Testis (tissue), 3 donors: Measurements from ENCODE around the gene SYNGR2. TPM values are rescaled to one million over a fixed set of nuclear protein-coding genes. Genes with fewer than 3 reads are reported as not detected.

Experiments
- DNase-seq: peaks from one replicate; pipeline ENCODE4 v3.0.0-alpha.2; 2019
- H3K27ac ChIP-seq, 2 donors: fragments of 200-600 bp; sonication (generic); one replicate each; pipeline ENCODE4 v1.5.1; 2019
- H3K27me3 ChIP-seq: fragments of 200-600 bp; sonication (generic); one replicate; pipeline ENCODE4 v1.5.1; 2019
- H3K36me3 ChIP-seq: fragments of 200-600 bp; sonication (generic); one replicate; pipeline ENCODE4 v1.5.1; 2017; ENCODE audit warnings: low read depth; ENCODE audit errors: missing control alignments
- H3K4me1 ChIP-seq: fragments of 200-600 bp; sonication (generic); one replicate; pipeline ENCODE4 v1.5.1; 2019
- H3K4me3 ChIP-seq, 2 donors: fragments of 200-600 bp; sonication (generic); one replicate each; pipeline ENCODE4 v1.5.1; 2017 to 2019
- H3K9me3 ChIP-seq: fragments of 200-600 bp; sonication (generic); one replicate; pipeline ENCODE4 v1.5.1; 2017
- POLR2A ChIP-seq: fragments of 450-650 bp; IDR thresholded peaks from one replicate; pipeline ENCODE4 v1.6.1; 2017; ENCODE audit warnings: antibody characterized with exemption, mild to moderate bottlenecking, moderate library complexity
- WGBS, 2 donors: methylation state at CpG; one replicate each; pipeline ENCODE4 v1.1.5; 2018; 5-methylcytosine and 5-hydroxymethylcytosine counted together
- intact Hi-C: fragments of 100-400 bp; cut with DNase I; formaldehyde crosslinking; loops from one replicate; pipeline ENCODE4 v1.15.1; 2023; ENCODE audit warnings: low total_unique reads
- polyA plus RNA-seq: library from polyadenylated mRNA; stranded (reverse); fragments of 350-450 nt; fragmentation: Illumina TruSeq; extraction: RNeasy Lipid Tissue Mini Kit (QIAGEN cat#74804); gene quantifications from one replicate; pipeline ENCODE4 v1.2.3, GENCODE V29; 2014; ENCODE audit warnings: low read depth, low replicate concordance; ENCODE audit not compliant: insufficient read depth
- total RNA-seq, 2 donors: library from RNA; depleted of rRNA; stranded (reverse); fragments of >200 nt; gene quantifications; one replicate each; pipeline ENCODE4 v1.2.3, GENCODE V29; 2016
- TF ChIP-seq, protein P1 (sequence below), 3 experiments: fragments of 450-650 bp in 2 of 3; fragments of 200-600 bp in 1 of 3; sonication (generic) in 1 of 3; IDR thresholded peaks; one replicate each; pipeline ENCODE4 v1.5.1; 2016 to 2019; ENCODE audit warnings: antibody characterized with exemption in 3 of 3, mild to moderate bottlenecking in 2 of 3, moderate library complexity in 1 of 3

SYNGR2 gene
- total and polyA plus RNA-seq, 3 donors from 2014 or later, result 63.7 to 70.6 (median 68.7) TPM

DNA sequence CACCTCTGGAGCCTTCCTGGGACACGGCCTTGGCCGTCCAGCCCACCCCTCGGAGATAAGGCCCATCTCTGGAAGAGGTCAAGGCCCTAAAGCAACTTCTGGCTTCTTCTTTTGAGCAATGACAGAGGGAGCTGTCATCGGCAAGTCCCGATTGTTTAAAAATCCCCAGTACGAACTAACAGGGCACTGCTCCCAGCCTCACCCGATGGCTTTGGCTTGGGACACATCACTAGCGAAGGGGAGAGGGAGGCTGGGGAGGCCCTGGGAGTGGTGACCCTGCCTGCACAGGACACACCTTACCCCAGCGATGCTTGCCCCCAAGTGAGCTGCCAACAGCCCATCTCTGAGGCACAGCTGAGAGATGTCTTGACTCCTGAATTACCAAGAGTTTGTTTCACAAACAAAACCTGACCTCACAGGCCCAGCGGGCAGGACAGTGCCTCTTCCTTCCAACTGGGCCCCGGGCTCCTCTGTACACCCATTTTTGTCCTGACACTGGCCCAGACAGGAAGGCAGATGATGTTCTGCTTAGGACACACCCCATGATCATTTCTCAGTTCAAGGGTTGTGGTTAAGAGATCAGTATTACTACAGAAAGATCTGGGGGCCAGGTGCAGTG is 4.8 kb downstream of the SYNGR2 start:
- Histone ChIP-seq H3K4me3 (no peak overlapping the region), H3K9me3 (no peaks in the 10 kb centered on the region), H3K36me3 (no peaks in the 10 kb centered on the region), H3K4me1 (peaks cover 55% of the 10 kb centered on the region), H3K27me3 (no peaks in the 10 kb centered on the region), H3K27ac (peak overlapping the region; percentile 69 to 80)
- no peak for DNase-seq
- no peak for TF ChIP-seq POLR2A
- TF ChIP-seq, protein P1, sequence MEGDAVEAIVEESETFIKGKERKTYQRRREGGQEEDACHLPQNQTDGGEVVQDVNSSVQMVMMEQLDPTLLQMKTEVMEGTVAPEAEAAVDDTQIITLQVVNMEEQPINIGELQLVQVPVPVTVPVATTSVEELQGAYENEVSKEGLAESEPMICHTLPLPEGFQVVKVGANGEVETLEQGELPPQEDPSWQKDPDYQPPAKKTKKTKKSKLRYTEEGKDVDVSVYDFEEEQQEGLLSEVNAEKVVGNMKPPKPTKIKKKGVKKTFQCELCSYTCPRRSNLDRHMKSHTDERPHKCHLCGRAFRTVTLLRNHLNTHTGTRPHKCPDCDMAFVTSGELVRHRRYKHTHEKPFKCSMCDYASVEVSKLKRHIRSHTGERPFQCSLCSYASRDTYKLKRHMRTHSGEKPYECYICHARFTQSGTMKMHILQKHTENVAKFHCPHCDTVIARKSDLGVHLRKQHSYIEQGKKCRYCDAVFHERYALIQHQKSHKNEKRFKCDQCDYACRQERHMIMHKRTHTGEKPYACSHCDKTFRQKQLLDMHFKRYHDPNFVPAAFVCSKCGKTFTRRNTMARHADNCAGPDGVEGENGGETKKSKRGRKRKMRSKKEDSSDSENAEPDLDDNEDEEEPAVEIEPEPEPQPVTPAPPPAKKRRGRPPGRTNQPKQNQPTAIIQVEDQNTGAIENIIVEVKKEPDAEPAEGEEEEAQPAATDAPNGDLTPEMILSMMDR (IDR thresholded peaks at IDR 0.05), result no peak
- intact Hi-C loops, result no loop called here
- WGBS, 2 donors, result 52 to 58% methylated on average over 8 to 11 of the region's 11 CpGs

- WGBS, 2 donors, result 39 to 69% methylated on average over 6 to 15 of the region's 15 CpGs
- no peaks in the 10 kb centered on the region for H3K36me3 ChIP-seq
- peaks cover 50% of the 10 kb centered on the region for H3K4me1 ChIP-seq
- DNase-seq, result peak; percentile 65
- H3K4me3 ChIP-seq, result no peak overlapping the region
- no peaks in the 10 kb centered on the region for H3K9me3 ChIP-seq
- H3K27ac ChIP-seq, result peak overlapping the region; percentile 45 to 80
- TF ChIP-seq, protein P1 (IDR thresholded peaks at IDR 0.05), result peak in 1 of 3 experiments; percentile 28
- TF ChIP-seq POLR2A, result no peak
- no peaks in the 10 kb centered on the region for H3K27me3 ChIP-seq
- intact Hi-C loops, result no loop called here
These were observed 6.0 kb downstream of the SYNGR2 start for GRCh38 chr17:78174346-78174869.

DNA sequence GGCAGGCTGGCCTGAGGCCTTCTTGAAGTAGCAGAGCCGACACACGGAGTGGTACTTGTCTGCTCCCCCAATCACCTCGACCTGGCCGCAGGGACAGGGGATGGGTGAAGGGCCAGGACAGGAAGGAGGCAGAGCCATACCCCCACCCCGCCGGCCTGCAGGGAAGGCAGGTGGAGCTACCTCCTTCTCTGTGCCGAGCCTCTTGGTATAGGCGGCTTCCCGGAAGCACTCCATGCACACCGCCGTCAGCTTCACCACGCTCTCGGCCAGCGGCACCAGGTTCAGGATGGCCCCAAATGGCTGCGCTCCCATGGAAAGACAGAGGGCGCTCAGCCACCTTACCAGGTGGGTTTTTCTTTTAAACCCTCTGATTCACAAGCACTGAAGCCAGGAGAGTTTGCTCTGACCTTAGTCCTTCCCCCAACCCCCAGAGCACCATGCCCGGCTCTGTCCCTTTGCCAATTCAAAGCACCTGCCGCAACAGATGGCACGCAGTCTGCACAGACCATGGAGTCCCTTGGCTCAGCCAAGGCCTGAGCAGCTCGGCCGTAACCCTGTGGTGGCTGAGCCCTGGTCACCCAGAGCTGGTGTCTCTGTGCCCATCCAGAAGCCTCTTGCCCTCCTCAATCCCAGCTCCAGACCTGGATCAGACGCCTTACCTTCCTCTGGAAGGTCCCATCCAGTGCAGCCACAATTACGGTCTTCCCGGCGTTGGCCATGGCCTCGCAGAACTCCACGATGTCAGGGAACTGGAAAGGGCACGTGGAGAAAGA is 6.7 kb downstream of the SYNGR2 start:
- WGBS, 2 donors, result 78 to 88% methylated on average over 6 to 28 of the region's 28 CpGs
- Histone ChIP-seq H3K27me3 (no peaks in the 10 kb centered on the region), H3K36me3 (no peaks in the 10 kb centered on the region), H3K27ac (peak overlapping the region; percentile 45 to 80), H3K4me1 (peaks cover 52% of the 10 kb centered on the region), H3K9me3 (no peaks in the 10 kb centered on the region), H3K4me3 (no peak overlapping the region)
- intact Hi-C loops, result no loop called here
- TF ChIP-seq POLR2A, result no peak
- TF ChIP-seq, protein P1 (IDR thresholded peaks at IDR 0.05), result no peak
- DNase-seq, result no peak

GRCh38 chr17:78175643-78175981 is 7.2 kb downstream of the SYNGR2 start:
- Histone ChIP-seq H3K27ac (no peak overlapping the region), H3K36me3 (no peaks in the 10 kb centered on the region), H3K9me3 (no peaks in the 10 kb centered on the region), H3K4me3 (no peak overlapping the region), H3K4me1 (peaks cover 56% of the 10 kb centered on the region), H3K27me3 (no peaks in the 10 kb centered on the region)
- no peak for TF ChIP-seq POLR2A
- TF ChIP-seq, protein P1 (IDR thresholded peaks at IDR 0.05), result no peak
- DNase-seq, result no peak
- 64 to 88% methylated on average over 12 to 14 of the region's 14 CpGs for WGBS, 2 donors
- intact Hi-C loops, result no loop called here
